HepG2 (cell line): Measurements from ENCODE around the gene RNF6. TPM values are rescaled to one million over a fixed set of nuclear protein-coding genes. Genes with fewer than 3 reads are reported as not detected.
A peak's percentile ranks its signal among the peaks of the same experiment; 100 is the strongest.

Experiments
- E2F1 ChIP-seq: sonication (generic); formaldehyde crosslinking; IDR thresholded peaks from 2 replicates; pipeline ENCODE4 v1.5.0; 2020; ENCODE audit warnings: missing genetic modification reagents
- ETS1 ChIP-seq: sonication (generic); formaldehyde crosslinking; IDR thresholded peaks from 2 replicates; pipeline ENCODE4 v1.4.0; 2020; ENCODE audit warnings: missing genetic modification reagents
- HINFP ChIP-seq: sonication (generic); formaldehyde crosslinking; IDR thresholded peaks from 2 replicates; pipeline ENCODE4 v1.4.0; 2020; ENCODE audit warnings: low read depth, mild to moderate bottlenecking, missing genetic modification reagents
- HMGA1 ChIP-seq: sonication (generic); formaldehyde crosslinking; conservative IDR thresholded peaks from 2 replicates; pipeline ENCODE4 v1.4.0; 2020; ENCODE audit warnings: missing genetic modification reagents
- HNF4A ChIP-seq: sonication (generic); formaldehyde crosslinking; IDR thresholded peaks from 2 replicates; pipeline ENCODE4 v1.4.0; 2020; ENCODE audit warnings: missing genetic modification reagents
- JUND ChIP-seq: sonication (generic); formaldehyde crosslinking; IDR thresholded peaks from 2 replicates; pipeline ENCODE4 v1.8.0; 2022; ENCODE audit warnings: mild to moderate bottlenecking, missing genetic modification reagents
- MED13 ChIP-seq: sonication (generic); formaldehyde crosslinking; IDR thresholded peaks from 2 replicates; pipeline ENCODE4 v1.5.0; 2020; ENCODE audit warnings: missing genetic modification reagents
- PBX3 ChIP-seq: sonication (generic); formaldehyde crosslinking; IDR thresholded peaks from 2 replicates; pipeline ENCODE4 v1.8.1; 2023; ENCODE audit warnings: missing genetic modification reagents, inconsistent platforms, borderline replicate concordance
- ZNF121 ChIP-seq: sonication (generic); formaldehyde crosslinking; IDR thresholded peaks from 2 replicates; pipeline ENCODE4 v1.5.0; 2020; ENCODE audit warnings: mild to moderate bottlenecking, missing genetic modification reagents
- ZNF142 ChIP-seq: sonication (generic); formaldehyde crosslinking; IDR thresholded peaks from 2 replicates; pipeline ENCODE4 v1.4.0; 2020; ENCODE audit warnings: missing genetic modification reagents
- ZNF296 ChIP-seq: sonication (generic); formaldehyde crosslinking; conservative IDR thresholded peaks from 2 replicates; pipeline ENCODE4 v1.5.0; 2020; ENCODE audit warnings: mild to moderate bottlenecking, missing genetic modification reagents
- ZNF383 ChIP-seq: sonication (generic); formaldehyde crosslinking; IDR thresholded peaks from 2 replicates; pipeline ENCODE4 v1.4.0; 2020; ENCODE audit warnings: missing genetic modification reagents, mild to moderate bottlenecking, borderline replicate concordance
- ZNF616 ChIP-seq: sonication (generic); formaldehyde crosslinking; IDR thresholded peaks from 2 replicates; pipeline ENCODE4 v1.5.0; 2020; ENCODE audit warnings: low read depth, mild to moderate bottlenecking, missing genetic modification reagents
- ZNF737 ChIP-seq: sonication (generic); formaldehyde crosslinking; IDR thresholded peaks from 2 replicates; pipeline ENCODE4 v1.5.0; 2020; ENCODE audit warnings: missing genetic modification reagents, mild to moderate bottlenecking, borderline replicate concordance
- ZNF768 ChIP-seq: sonication (generic); formaldehyde crosslinking; IDR thresholded peaks from 2 replicates; pipeline ENCODE4 v1.4.0; 2020; ENCODE audit warnings: missing genetic modification reagents
- ZSCAN12 ChIP-seq: sonication (generic); formaldehyde crosslinking; IDR thresholded peaks from 2 replicates; pipeline ENCODE4 v1.9.0; 2021; ENCODE audit warnings: mild to moderate bottlenecking, missing genetic modification reagents
- ZSCAN21 ChIP-seq: sonication (generic); formaldehyde crosslinking; IDR thresholded peaks from 2 replicates; pipeline ENCODE4 v1.8.0; 2022; ENCODE audit warnings: mild to moderate bottlenecking, missing genetic modification reagents, moderate library complexity, borderline replicate concordance
- polyA plus RNA-seq, 8 experiments: library from polyadenylated mRNA; depleted of rRNA in 3 of 8; stranded (reverse) in 7 of 8; unstranded in 1 of 8; fragments of >200 nt; fragmentation: Illumina TruSeq in 4 of 8; extraction: Trizol in 4 of 8; gene quantifications; 2 replicates each; pipeline versions ENCODE4 v1.2.1 to v1.2.3, GENCODE V29; 2011 to 2016; ENCODE audit warnings: low read depth in 4 of 8, missing spikeins in 1 of 8, mixed read lengths in 1 of 8; ENCODE audit not compliant: insufficient read depth in 1 of 8
- total RNA-seq, 5 experiments: library from RNA; depleted of rRNA; stranded (reverse); fragments of >200 nt; fragmentation: Illumina TruSeq; extraction: Trizol; gene quantifications; 2 replicates each; pipeline ENCODE4 v1.2.3, GENCODE V29; 2016; ENCODE audit warnings: low read depth in 1 of 5

Gene RNF6
- total and polyA plus RNA-seq, 2 of the 13 experiments (the other 11 are each of a cell fraction or from before 2014, with no cell fraction given) = 14.6 to 36.8 TPM

- TF ChIP-seq PBX3 (CRISPR knock-in tag) (no peak), HNF4A (peak; percentile 26; the same call in 1 of the 2 replicates), ETS1 (CRISPR knock-in tag) (no peak; the same call in 1 of the 2 replicates), JUND (no peak; the same call in 1 of the 2 replicates), ZNF768 (CRISPR knock-in tag) (peak; percentile 71; the same call in 1 of the 2 replicates), ZNF121 (CRISPR knock-in tag) (peak; percentile 81; the same call in 1 of the 2 replicates), ZNF383 (CRISPR knock-in tag) (no peak), HINFP (peak; percentile 69; the same call in 1 of the 2 replicates), ZSCAN12 (CRISPR knock-in tag) (peak; percentile 81; the same call in 1 of the 2 replicates), MED13 (CRISPR knock-in tag) (peak; percentile 66), ZSCAN21 (peak; percentile 92; the same call in 1 of the 2 replicates), ZNF616 (CRISPR knock-in tag) (peak; percentile 83; the same call in 1 of the 2 replicates), E2F1 (CRISPR knock-in tag) (peak; percentile 78), ZNF737 (CRISPR knock-in tag) (no peak; the same call in none of the 2 replicates), HMGA1 (CRISPR knock-in tag) (no peak), ZNF142 (peak; percentile 77), ZNF296 (CRISPR knock-in tag) (no peak)
Measured at GRCh38 chr13:26186118-26186870, 35.8 kb downstream of the RNF6 start (continued).
